H9 (cell line): ENCODE measurements around the gene JARID2. TPM values are rescaled to one million over a fixed set of nuclear protein-coding genes. Genes with fewer than 3 reads are reported as not detected.
A peak's percentile ranks its signal among the peaks of the same experiment; 100 is the strongest.

Experiments
- DNase-seq: peaks from one replicate; pipeline ENCODE4 v3.0.0-alpha.2; 2017
- H2AFZ ChIP-seq: one replicate; pipeline ENCODE4 v1.6.1; 2013; ENCODE audit warnings: mild to moderate bottlenecking, low read length, control low read depth, moderate library complexity
- H2AK5ac ChIP-seq: 2 replicates; pipeline ENCODE4 v1.6.1; 2013; ENCODE audit warnings: low read length, control low read depth, mixed read lengths; ENCODE audit not compliant: insufficient read length
- H2BK120ac ChIP-seq: one replicate; pipeline ENCODE4 v1.6.1; 2013; ENCODE audit warnings: low read depth, mild to moderate bottlenecking, low read length, control low read depth, inconsistent platforms; ENCODE audit not compliant: poor library complexity, severe bottlenecking
- H2BK12ac ChIP-seq: 2 replicates; pipeline ENCODE4 v1.6.1; 2013; ENCODE audit warnings: low read length, control low read depth, mixed read lengths, low read depth; ENCODE audit not compliant: insufficient read length
- H2BK15ac ChIP-seq: 2 replicates; pipeline ENCODE4 v1.6.1; 2013; ENCODE audit warnings: low read depth, low read length, control low read depth
- H2BK20ac ChIP-seq: one replicate; pipeline ENCODE4 v1.6.1; 2013; ENCODE audit warnings: low read depth, mild to moderate bottlenecking, low read length, control low read depth, inconsistent platforms; ENCODE audit not compliant: poor library complexity, severe bottlenecking
- H2BK5ac ChIP-seq: 2 replicates; pipeline ENCODE4 v1.6.1; 2013; ENCODE audit warnings: low read length, control low read depth, mixed read lengths; ENCODE audit not compliant: insufficient read length
- H3K14ac ChIP-seq: 2 replicates; pipeline ENCODE4 v1.6.1; 2013; ENCODE audit warnings: low read length, control low read depth; ENCODE audit not compliant: insufficient read depth
- H3K18ac ChIP-seq: 2 replicates; pipeline ENCODE4 v1.6.1; 2013; ENCODE audit warnings: low read depth, mild to moderate bottlenecking, mixed read lengths, low read length, control low read depth; ENCODE audit not compliant: insufficient read length
- H3K23ac ChIP-seq: 2 replicates; pipeline ENCODE4 v1.6.1; 2013; ENCODE audit warnings: low read length, control low read depth, mixed read lengths, low read depth; ENCODE audit not compliant: insufficient read length
- H3K23me2 ChIP-seq: 2 replicates; pipeline ENCODE4 v1.6.1; 2013; ENCODE audit warnings: low read depth, mild to moderate bottlenecking, mixed read lengths, low read length, control low read depth; ENCODE audit not compliant: insufficient read length, poor library complexity, severe bottlenecking
- H3K27ac ChIP-seq: 2 replicates; pipeline ENCODE4 v1.5.1; 2013; ENCODE audit warnings: low read length, control low read depth, mixed read lengths, low read depth; ENCODE audit not compliant: insufficient read length
- H3K27me3 ChIP-seq: 2 replicates; pipeline ENCODE4 v1.6.1; 2013; ENCODE audit warnings: low read length, control low read depth, inconsistent platforms; ENCODE audit not compliant: insufficient read depth
- H3K4ac ChIP-seq: 2 replicates; pipeline ENCODE4 v1.6.1; 2013; ENCODE audit warnings: low read depth, mild to moderate bottlenecking, control low read depth, inconsistent platforms, low read length, moderate library complexity
- H3K4me1 ChIP-seq: 2 replicates; pipeline ENCODE4 v1.6.1; 2013; ENCODE audit warnings: low read length, control low read depth, inconsistent platforms; ENCODE audit not compliant: insufficient read depth
- H3K4me2 ChIP-seq: 2 replicates; pipeline ENCODE4 v1.6.1; 2013; ENCODE audit warnings: low read length, control low read depth, mixed read lengths; ENCODE audit not compliant: insufficient read length, insufficient read depth
- H3K56ac ChIP-seq: 2 replicates; pipeline ENCODE4 v1.6.1; 2013; ENCODE audit warnings: low read depth, mild to moderate bottlenecking, mixed read lengths, low read length, control low read depth; ENCODE audit not compliant: insufficient read length
- H3K79me1 ChIP-seq: 2 replicates; pipeline ENCODE4 v1.6.1; 2013; ENCODE audit warnings: low read depth, mild to moderate bottlenecking, moderate library complexity, low read length, control low read depth, inconsistent platforms; ENCODE audit not compliant: insufficient read depth, poor library complexity, severe bottlenecking
- H3K79me2 ChIP-seq: 2 replicates; pipeline ENCODE4 v1.6.1; 2013; ENCODE audit warnings: low read length, control low read depth, inconsistent platforms; ENCODE audit not compliant: insufficient read depth
- H3K9ac ChIP-seq: 2 replicates; pipeline ENCODE4 v1.6.1; 2013; ENCODE audit warnings: low read length, control low read depth, mixed read lengths; ENCODE audit not compliant: insufficient read length; ENCODE audit errors: extremely low read depth
- H3K9me3 ChIP-seq: one replicate; pipeline ENCODE4 v1.6.1; 2013; ENCODE audit warnings: low read depth, low read length, inconsistent platforms; ENCODE audit not compliant: control insufficient read depth
- H3T11ph ChIP-seq: one replicate; pipeline ENCODE4 v1.6.1; 2013; ENCODE audit warnings: mild to moderate bottlenecking, low read length, control low read depth, inconsistent platforms
- H4K20me1 ChIP-seq: one replicate; pipeline ENCODE4 v1.6.1; 2013; ENCODE audit not compliant: control insufficient read depth, insufficient read length, insufficient read depth
- H4K5ac ChIP-seq: 2 replicates; pipeline ENCODE4 v1.6.1; 2013; ENCODE audit warnings: low read depth, mild to moderate bottlenecking, mixed read lengths, low read length, control low read depth; ENCODE audit not compliant: insufficient read length
- H4K8ac ChIP-seq: replicated peaks from 2 replicates; pipeline ENCODE4 v1.6.1; 2013; ENCODE audit warnings: low read length, control low read depth, mixed read lengths, low read depth; ENCODE audit not compliant: insufficient read length
- H4K91ac ChIP-seq: 2 replicates; pipeline ENCODE4 v1.6.1; 2013; ENCODE audit warnings: low read depth, mild to moderate bottlenecking, moderate library complexity, mixed read lengths, low read length, control low read depth; ENCODE audit not compliant: insufficient read length
- H3K27ac Mint-ChIP-seq, 3 experiments: 2 replicates in 2 of 3; 3 replicates in 1 of 3; pipeline ENCODE4 v1.8.0; 2020 to 2021; ENCODE audit warnings: mixed read lengths in 3 of 3, mild to moderate bottlenecking in 1 of 3, moderate library complexity in 1 of 3
- H3K27me3 Mint-ChIP-seq: 2 replicates; pipeline ENCODE4 v1.8.0; 2021; ENCODE audit warnings: low read depth, mild to moderate bottlenecking, moderate library complexity, mixed read lengths
- H3K36me3 Mint-ChIP-seq, 3 experiments: 2 replicates in 2 of 3; 3 replicates in 1 of 3; pipeline ENCODE4 v1.8.0; 2020 to 2021; ENCODE audit warnings: low read depth in 3 of 3, mixed read lengths in 3 of 3; ENCODE audit not compliant: insufficient read depth in 1 of 3
- H3K4me1 Mint-ChIP-seq, 2 experiments: 2 replicates each; pipeline ENCODE4 v1.8.0; 2020; ENCODE audit warnings: mixed read lengths in 2 of 2
- H3K4me3 Mint-ChIP-seq, 2 experiments: 2 replicates in 1 of 2; 3 replicates in 1 of 2; pipeline ENCODE4 v1.8.0; 2020 to 2021; ENCODE audit warnings: mild to moderate bottlenecking in 2 of 2, mixed read lengths in 2 of 2, moderate library complexity in 1 of 2
- H3K9me3 Mint-ChIP-seq, 2 experiments: 2 replicates in 1 of 2; 3 replicates in 1 of 2; pipeline ENCODE4 v1.8.0; 2020; ENCODE audit warnings: mild to moderate bottlenecking in 2 of 2, mixed read lengths in 2 of 2, moderate library complexity in 1 of 2
- WGBS: extraction: QIAGEN DNeasy Blood & Tissue Kit; methylation state at CpG from one replicate; pipeline ENCODE4 v1.1.7; 2013; ENCODE audit warnings: missing lambda C conversion rate, low lambda C conversion rate, mixed read lengths; ENCODE audit not compliant: insufficient read length; ENCODE audit errors: extremely low coverage; 5-methylcytosine and 5-hydroxymethylcytosine counted together
- total RNA-seq: library from RNA; stranded (reverse); gene quantifications from 2 replicates; pipeline ENCODE4 v1.2.1, GENCODE V29; 2021
- TF ChIP-seq, protein P1 (sequence below): fragments of 200-600 bp; sonication (generic); conservative IDR thresholded peaks from 3 replicates; pipeline ENCODE4 v1.8.0; 2021; ENCODE audit warnings: antibody characterized with exemption, mild to moderate bottlenecking

JARID2 gene
- total RNA-seq, 1 experiment from 2014 or later: 174 TPM

DNA sequence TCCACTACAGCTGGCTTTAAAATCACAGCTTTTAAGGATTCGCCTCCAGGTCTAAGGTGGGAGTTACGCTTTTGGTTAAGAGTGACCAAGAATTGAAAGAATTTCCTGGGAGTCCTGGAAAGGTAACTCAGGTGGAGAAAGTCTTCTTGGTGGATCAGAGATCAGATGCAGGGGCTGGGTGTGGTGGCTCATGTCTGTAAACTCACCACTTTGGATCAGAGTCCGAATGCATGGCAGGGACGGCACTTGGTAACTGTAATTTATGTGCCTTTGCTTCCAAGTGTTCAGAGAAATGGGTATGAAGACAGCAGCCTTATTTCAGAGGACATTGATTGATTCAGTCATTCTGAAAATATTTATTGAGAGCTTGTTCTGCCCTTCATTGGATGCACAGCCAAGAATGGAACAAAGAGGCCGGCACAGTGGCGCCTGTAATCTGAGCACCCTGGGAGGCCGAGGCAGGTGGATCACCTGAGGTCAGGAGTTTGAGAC lies 18.0 kb upstream of the JARID2 start:
- H3K4me2 ChIP-seq: no peak overlapping the region

More for the DNA sequence above, 18.0 kb upstream of the JARID2 start:
- Histone ChIP-seq H3K79me1 (no peaks in the 10 kb centered on the region), H4K91ac (no peak overlapping the region), H3K23me2 (no peaks in the 10 kb centered on the region), H3K23ac (no peak overlapping the region), H2BK12ac (no peak overlapping the region), H2BK15ac (no peak overlapping the region), H4K5ac (no peak overlapping the region), H3K27me3 (no peaks in the 10 kb centered on the region), H3T11ph (no peak overlapping the region), H3K14ac (no peak overlapping the region), H3K27ac (no peak overlapping the region), H2AFZ (no peak overlapping the region), H2BK5ac (no peak overlapping the region), H3K4ac (no peak overlapping the region), H2AK5ac (no peak overlapping the region), H3K4me1 (peaks cover 3% of the 10 kb centered on the region; the same call in 1 of the 2 replicates), H3K9me3 (no peaks in the 10 kb centered on the region), H3K18ac (no peak overlapping the region), H3K9ac (no peak overlapping the region), H3K56ac (no peak overlapping the region), H2BK20ac (no peak overlapping the region), H4K8ac (no peak overlapping the region), H3K79me2 (no peaks in the 10 kb centered on the region), H2BK120ac (no peak overlapping the region), H4K20me1 (no peaks in the 10 kb centered on the region)
- Mint-ChIP-seq H3K36me3 (peaks cover 0 to 3% (median 0%) of the 10 kb centered on the region in 3 experiments; a peak in 1 of 7 replicates), H3K4me1 (peaks cover 20 to 25% of the 10 kb centered on the region in 2 experiments), H3K27ac (peak overlapping the region in 2 of 3 experiments; percentile 20 to 77; a peak in 3 of 7 replicates), H3K9me3 (no peaks in the 10 kb centered on the region), H3K27me3 (no peaks in the 10 kb centered on the region), H3K4me3 (no peak overlapping the region)
- no CpG with 5 or more reads among the region's 7 CpGs for WGBS
- TF ChIP-seq, protein P1, sequence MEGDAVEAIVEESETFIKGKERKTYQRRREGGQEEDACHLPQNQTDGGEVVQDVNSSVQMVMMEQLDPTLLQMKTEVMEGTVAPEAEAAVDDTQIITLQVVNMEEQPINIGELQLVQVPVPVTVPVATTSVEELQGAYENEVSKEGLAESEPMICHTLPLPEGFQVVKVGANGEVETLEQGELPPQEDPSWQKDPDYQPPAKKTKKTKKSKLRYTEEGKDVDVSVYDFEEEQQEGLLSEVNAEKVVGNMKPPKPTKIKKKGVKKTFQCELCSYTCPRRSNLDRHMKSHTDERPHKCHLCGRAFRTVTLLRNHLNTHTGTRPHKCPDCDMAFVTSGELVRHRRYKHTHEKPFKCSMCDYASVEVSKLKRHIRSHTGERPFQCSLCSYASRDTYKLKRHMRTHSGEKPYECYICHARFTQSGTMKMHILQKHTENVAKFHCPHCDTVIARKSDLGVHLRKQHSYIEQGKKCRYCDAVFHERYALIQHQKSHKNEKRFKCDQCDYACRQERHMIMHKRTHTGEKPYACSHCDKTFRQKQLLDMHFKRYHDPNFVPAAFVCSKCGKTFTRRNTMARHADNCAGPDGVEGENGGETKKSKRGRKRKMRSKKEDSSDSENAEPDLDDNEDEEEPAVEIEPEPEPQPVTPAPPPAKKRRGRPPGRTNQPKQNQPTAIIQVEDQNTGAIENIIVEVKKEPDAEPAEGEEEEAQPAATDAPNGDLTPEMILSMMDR: no peak
- DNase-seq: no peak
